Measurements from ENCODE around the gene CDX1.

The CDX1 gene

DNA sequence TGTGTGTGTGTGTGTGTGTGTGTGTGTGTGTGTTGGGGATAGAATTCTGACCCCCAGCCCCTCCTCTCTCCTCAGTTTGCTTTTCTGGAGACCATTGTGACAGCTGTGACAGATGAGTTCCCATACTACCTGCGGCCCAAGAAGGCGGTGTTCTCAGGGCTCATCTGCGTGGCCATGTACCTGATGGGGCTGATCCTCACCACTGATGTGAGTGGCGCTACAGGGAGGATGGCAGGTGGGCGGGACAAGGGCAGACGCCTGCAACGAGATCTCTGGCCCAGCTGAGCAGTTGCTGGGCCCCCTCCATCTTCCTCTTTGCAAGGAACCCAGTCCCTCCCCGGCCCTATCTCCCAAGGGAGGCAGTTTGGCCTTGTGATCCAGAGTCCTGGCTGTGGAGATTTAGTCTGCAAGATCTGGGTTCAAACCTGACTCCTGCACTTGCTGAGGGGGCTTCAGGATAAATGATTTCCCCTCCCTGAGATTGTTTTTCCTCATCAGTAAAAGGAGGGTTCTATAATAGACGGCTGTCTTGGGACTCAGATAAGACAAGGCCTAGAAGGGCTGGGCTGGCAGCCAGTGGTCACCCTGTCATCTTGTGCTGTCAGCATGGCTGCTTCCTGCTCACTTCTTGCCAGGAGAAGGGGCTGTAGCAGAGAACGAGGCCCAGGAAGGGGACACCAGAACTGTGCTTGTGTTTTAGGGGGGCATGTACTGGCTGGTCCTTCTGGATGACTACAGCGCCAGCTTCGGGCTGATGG is 37.4 kb downstream of the CDX1 start:
- POLR2A ChIA-PET: no interaction called here
- CTCF ChIA-PET: no interaction called here
- DNase-seq (ENCODE audit: extremely low spot score): no peak
- TF ChIP-seq ZNF384 (IDR thresholded peaks at IDR 0.05) (no peak), CTBP1 (IDR thresholded peaks at IDR 0.05; ENCODE audit: borderline replicate concordance) (no peak), FOXK2 (IDR thresholded peaks at IDR 0.05) (no peak), LEF1 (IDR thresholded peaks at IDR 0.05; ENCODE audit: borderline replicate concordance) (no peak), BHLHE40 (IDR thresholded peaks at IDR 0.05; ENCODE audit: borderline replicate concordance) (no peak), FOXM1 (IDR thresholded peaks at IDR 0.05; ENCODE audit: borderline replicate concordance) (no peak)
- TF ChIP-seq, protein P1, sequence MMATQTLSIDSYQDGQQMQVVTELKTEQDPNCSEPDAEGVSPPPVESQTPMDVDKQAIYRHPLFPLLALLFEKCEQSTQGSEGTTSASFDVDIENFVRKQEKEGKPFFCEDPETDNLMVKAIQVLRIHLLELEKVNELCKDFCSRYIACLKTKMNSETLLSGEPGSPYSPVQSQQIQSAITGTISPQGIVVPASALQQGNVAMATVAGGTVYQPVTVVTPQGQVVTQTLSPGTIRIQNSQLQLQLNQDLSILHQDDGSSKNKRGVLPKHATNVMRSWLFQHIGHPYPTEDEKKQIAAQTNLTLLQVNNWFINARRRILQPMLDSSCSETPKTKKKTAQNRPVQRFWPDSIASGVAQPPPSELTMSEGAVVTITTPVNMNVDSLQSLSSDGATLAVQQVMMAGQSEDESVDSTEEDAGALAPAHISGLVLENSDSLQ (IDR thresholded peaks at IDR 0.05): no peak

DNA sequence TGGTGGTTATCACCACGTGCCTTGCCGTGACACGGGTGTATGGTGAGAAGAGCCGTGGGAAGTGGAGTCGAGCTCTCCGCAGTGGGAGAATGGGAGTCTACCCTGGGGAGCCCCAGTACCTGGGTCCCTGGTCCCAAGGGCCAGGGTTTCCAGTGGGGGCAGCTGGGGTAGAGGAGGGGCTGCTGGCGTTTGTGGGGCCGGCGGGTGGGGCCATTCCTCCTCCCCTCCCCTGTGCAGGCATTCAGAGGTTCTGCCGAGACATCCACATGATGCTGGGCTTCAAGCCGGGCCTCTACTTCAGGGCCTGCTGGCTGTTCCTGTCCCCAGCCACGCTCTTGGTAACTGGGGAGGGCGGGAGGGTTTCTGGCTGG is 38.0 kb downstream of the CDX1 start:
- ChIA-PET POLR2A (no interaction called here), CTCF (no interaction called here)
- no peak for DNase-seq (ENCODE audit: extremely low spot score)
- TF ChIP-seq FOXK2 (IDR thresholded peaks at IDR 0.05): no peak
- no peak for TF ChIP-seq ZNF384 (IDR thresholded peaks at IDR 0.05)
- TF ChIP-seq BHLHE40 (IDR thresholded peaks at IDR 0.05; ENCODE audit: borderline replicate concordance): no peak

DNA sequence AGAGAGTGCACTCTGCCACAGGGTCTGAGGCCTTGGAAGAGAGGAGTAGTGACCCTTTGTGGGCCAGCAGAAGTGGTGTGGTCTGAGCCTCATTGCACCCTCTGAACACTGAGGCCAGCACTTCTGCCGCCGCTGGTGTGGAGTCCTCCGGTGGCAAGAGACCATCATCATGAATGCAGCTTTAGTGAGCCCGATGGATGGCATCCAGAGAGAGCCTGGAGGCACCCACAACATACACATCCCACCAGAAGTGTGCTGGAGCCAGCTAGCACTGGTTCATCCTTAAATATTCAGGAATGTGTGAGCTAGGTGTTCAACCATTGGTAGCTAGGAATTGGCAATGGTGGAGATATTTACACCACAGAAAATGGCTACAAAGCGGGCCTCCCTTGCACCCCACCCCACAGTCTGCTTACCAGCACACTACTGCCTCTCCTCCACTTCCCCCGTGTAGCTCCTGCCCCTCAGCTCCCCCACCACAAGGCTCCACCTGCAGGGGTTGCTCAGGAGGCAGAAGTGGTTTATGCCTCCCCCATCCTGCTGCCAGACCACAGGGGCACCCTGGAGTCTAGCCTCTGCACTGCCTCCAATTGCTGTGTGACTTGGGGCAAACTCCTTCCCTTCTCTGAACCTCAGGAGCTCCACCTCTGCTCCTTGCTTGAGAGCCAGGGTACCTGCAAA is 39.7 kb downstream of the CDX1 start:
- DNase-seq (ENCODE audit: extremely low spot score): no peak
- TF ChIP-seq ELF4 (IDR thresholded peaks at IDR 0.05): no peak
- TF ChIP-seq NFRKB (IDR thresholded peaks at IDR 0.05): no peak
- no peak for TF ChIP-seq FOXM1 (IDR thresholded peaks at IDR 0.05; ENCODE audit: borderline replicate concordance)
- TF ChIP-seq ARNT (IDR thresholded peaks at IDR 0.05): no peak
- no peak for TF ChIP-seq HDGF (IDR thresholded peaks at IDR 0.05; ENCODE audit: borderline replicate concordance)
- TF ChIP-seq L3MBTL2 (conservative IDR thresholded peaks at IDR 0.05): no peak
- no peak for TF ChIP-seq FOXK2 (IDR thresholded peaks at IDR 0.05)
- no peak for TF ChIP-seq SUZ12 (IDR thresholded peaks at IDR 0.05)
- TF ChIP-seq, protein P1 (IDR thresholded peaks at IDR 0.05): no peak
- no peak for TF ChIP-seq CTBP1 (IDR thresholded peaks at IDR 0.05; ENCODE audit: borderline replicate concordance)
- TF ChIP-seq FOXA1 (IDR thresholded peaks at IDR 0.05): no peak
- no peak for TF ChIP-seq BHLHE40 (IDR thresholded peaks at IDR 0.05; ENCODE audit: borderline replicate concordance)
- no peak for TF ChIP-seq LEF1 (IDR thresholded peaks at IDR 0.05; ENCODE audit: borderline replicate concordance)
- no peak for TF ChIP-seq SP1 (IDR thresholded peaks at IDR 0.05)
- CTCF ChIA-PET: interaction anchor here (0.6 to 1.8 kb wide), 4 partner anchors 12 to 44 kb away, joined by 3 to 5 read pairs (median 3); no protein-coding TSS in a partner anchor
- POLR2A ChIA-PET: no interaction called here

DNA sequence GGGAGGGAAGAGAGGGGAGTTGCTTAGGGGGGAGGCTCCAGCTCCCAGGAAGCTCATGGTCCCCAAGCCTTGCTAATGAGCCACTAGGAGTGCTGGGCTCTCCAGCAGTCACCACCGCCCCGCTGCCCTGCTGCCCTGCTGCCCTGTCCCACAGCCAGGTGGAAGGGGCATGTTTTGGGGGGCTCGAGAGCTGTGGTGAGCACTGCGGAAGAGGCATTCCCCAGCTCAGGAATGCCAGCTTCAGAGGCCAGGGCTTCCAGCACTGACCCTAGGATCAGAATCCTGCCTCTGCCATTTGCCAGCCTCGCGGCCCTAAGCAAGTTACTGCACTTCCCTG is 40.2 kb downstream of the CDX1 start:
- ChIA-PET CTCF (interaction anchor here (0.6 to 1.8 kb wide), 4 partner anchors 12 to 45 kb away, joined by 3 to 5 read pairs (median 3); no protein-coding TSS in a partner anchor), POLR2A (no interaction called here)

DNA sequence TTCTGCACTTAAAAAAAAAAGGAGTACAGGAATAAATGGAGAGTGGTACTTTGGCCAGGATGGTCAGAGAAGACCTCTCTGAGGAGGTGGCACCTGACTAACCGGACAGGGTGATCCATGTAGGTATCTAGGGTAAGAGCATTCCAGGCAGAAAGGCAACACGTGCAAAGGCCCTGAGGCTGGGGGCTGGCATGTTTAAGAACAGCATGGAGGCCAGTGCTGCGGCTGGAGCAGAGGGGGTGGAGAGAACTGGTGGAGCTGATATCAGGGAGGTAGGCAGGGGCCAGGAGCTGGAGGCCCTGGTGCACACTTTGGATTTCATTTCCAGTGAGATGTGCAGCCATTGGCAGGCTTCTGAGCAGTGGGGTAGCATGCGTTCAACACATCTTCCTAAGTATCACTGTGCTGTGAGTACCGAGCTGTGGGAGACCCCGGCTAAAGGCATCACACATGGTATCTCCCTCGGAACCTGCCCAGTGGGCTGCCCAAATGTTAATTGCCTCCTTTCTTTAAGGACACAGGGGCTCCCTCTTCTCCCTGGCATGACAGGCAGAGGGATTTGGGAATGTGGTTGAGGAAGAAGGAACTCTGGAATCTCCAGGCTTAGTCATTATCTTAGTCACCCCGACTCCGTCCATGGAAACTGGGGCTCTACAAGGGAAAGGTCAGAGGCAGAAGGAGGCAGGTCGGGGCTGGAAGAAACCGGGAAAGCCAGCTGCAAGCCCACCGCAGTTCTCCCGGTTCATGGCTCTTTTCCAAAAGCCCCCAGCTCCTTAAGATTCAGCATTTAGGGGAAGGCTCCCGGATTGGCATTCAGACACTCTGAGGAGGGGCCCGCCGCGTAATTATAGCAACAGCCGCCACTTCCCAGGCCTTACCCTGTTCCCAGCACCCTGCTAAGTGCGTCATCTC is 41.9 kb downstream of the CDX1 start:
- CTCF ChIA-PET: no interaction called here

More for the DNA sequence above, 40.2 kb downstream of the CDX1 start:
- TF ChIP-seq TARDBP (IDR thresholded peaks at IDR 0.05): no peak
- no peak for TF ChIP-seq LEF1 (IDR thresholded peaks at IDR 0.05; ENCODE audit: borderline replicate concordance)
- TF ChIP-seq L3MBTL2 (conservative IDR thresholded peaks at IDR 0.05): no peak
- no peak for TF ChIP-seq HDGF (IDR thresholded peaks at IDR 0.05; ENCODE audit: borderline replicate concordance)
- no peak for TF ChIP-seq ARNT (IDR thresholded peaks at IDR 0.05)
- DNase-seq (ENCODE audit: extremely low spot score): no peak

More for the DNA sequence above, 41.9 kb downstream of the CDX1 start:
- POLR2A ChIA-PET: no interaction called here
- no peak for DNase-seq (ENCODE audit: extremely low spot score)
- TF ChIP-seq NFRKB (IDR thresholded peaks at IDR 0.05) (no peak), FOXA1 (IDR thresholded peaks at IDR 0.05) (no peak), L3MBTL2 (conservative IDR thresholded peaks at IDR 0.05) (no peak), BHLHE40 (IDR thresholded peaks at IDR 0.05; ENCODE audit: borderline replicate concordance) (no peak), SP1 (IDR thresholded peaks at IDR 0.05) (no peak), ELF4 (IDR thresholded peaks at IDR 0.05) (no peak), ARNT (IDR thresholded peaks at IDR 0.05) (no peak), CTBP1 (IDR thresholded peaks at IDR 0.05; ENCODE audit: borderline replicate concordance) (no peak), TARDBP (IDR thresholded peaks at IDR 0.05) (no peak), LEF1 (IDR thresholded peaks at IDR 0.05; ENCODE audit: borderline replicate concordance) (no peak), FOXK2 (IDR thresholded peaks at IDR 0.05) (no peak), HDGF (IDR thresholded peaks at IDR 0.05; ENCODE audit: borderline replicate concordance) (no peak), SUZ12 (IDR thresholded peaks at IDR 0.05) (no peak)
- TF ChIP-seq, protein P1 (IDR thresholded peaks at IDR 0.05): no peak
